Large intestine (tissue), 3 donors: ENCODE results near the gene TGDS. TPM values are rescaled to one million over a fixed set of nuclear protein-coding genes. Genes with fewer than 3 reads are reported as not detected.
"Not testable (repeated sequence)": the region's sequence is repeated elsewhere in the genome, so short reads cannot be mapped to it uniquely, and the experiment has no call there.

Experiments used
- DNase-seq, 2 donors: peaks; one replicate each; pipeline versions ENCODE4 v3.0.0 to v3.0.0-alpha.2; 2013
- H3K27ac ChIP-seq: one replicate; pipeline ENCODE4 v1.5.1; 2013; ENCODE audit warnings: low read length
- H3K27me3 ChIP-seq: 2 replicates; pipeline ENCODE4 v1.6.1; 2013; ENCODE audit warnings: low read length; ENCODE audit not compliant: control insufficient read depth, insufficient read depth
- H3K36me3 ChIP-seq: 2 replicates; pipeline ENCODE4 v1.6.1; 2013; ENCODE audit warnings: low read length; ENCODE audit not compliant: control insufficient read depth, insufficient read depth
- H3K4me1 ChIP-seq: one replicate; pipeline ENCODE4 v1.6.1; 2013; ENCODE audit warnings: low read length; ENCODE audit not compliant: control insufficient read depth, insufficient read depth
- H3K4me3 ChIP-seq: one replicate; pipeline ENCODE4 v1.5.1; 2013; ENCODE audit warnings: low read length
- H3K9me3 ChIP-seq: one replicate; pipeline ENCODE4 v1.6.1; 2013; ENCODE audit warnings: mild to moderate bottlenecking, low read depth, low read length, moderate library complexity; ENCODE audit not compliant: control insufficient read depth
- WGBS: methylation state at CpG from one replicate; pipeline ENCODE4 v1.1.5; 2013; ENCODE audit warnings: low lambda C conversion rate; ENCODE audit not compliant: insufficient coverage; 5-methylcytosine and 5-hydroxymethylcytosine counted together
- polyA plus RNA-seq: library from polyadenylated mRNA; unstranded; fragments of 120-200 nt; gene quantifications from one replicate; pipeline ENCODE4 v1.2.1, GENCODE V29; 2013

Gene TGDS
- polyA plus RNA-seq, 1 donor = 21.6 TPM

DNA sequence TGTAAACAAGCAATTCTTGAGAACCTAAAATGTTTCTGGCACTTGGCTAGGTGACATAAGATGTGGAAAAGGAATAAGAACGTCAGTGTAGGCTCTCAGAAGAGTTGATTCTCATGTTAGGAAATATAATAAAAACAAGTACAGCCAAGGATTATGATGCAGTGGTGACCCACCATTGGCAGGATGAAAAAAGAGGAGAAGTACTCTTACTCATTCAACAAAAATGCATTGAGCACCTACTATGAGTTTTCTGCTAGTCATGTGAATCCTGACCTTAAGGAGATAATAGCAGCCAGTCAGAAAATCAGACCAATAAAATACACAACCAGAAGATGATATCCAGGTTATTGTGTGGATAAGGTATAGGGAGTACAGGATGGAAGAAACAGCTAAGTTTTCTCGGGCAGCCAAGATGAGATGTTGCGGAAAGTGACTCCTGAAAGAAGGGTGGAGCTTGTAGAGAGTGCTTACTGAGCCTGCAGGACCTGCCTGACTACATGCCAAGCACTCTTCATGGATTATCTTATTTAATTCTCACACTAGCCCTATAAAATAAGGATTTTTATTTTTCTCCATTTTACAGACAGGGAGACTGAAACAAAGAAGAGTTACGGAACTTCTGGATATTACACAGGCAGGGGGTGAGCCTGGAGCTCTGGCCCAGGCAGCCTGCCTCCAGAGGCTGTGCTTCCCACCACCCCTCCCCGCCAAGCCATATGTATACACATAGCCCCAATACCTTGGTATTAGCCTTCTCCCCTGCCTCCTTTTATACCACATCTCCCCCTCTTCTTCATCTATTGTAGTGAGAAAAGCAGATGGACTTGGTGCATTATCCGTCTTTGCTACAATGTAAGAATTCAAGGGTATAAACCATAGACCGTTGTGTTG lies 58.0 kb downstream of the TGDS start:
- H3K27me3 ChIP-seq = peaks cover 9% of the 10 kb centered on the region
- H3K4me1 ChIP-seq = no peaks in the 10 kb centered on the region
- DNase-seq = no peak
- 90% methylated on average over 3 of the region's 7 CpGs for WGBS
- no peak overlapping the region for H3K27ac ChIP-seq
- no peaks in the 10 kb centered on the region for H3K36me3 ChIP-seq
- H3K4me3 ChIP-seq = no peak overlapping the region
- no peaks in the 10 kb centered on the region for H3K9me3 ChIP-seq

DNA sequence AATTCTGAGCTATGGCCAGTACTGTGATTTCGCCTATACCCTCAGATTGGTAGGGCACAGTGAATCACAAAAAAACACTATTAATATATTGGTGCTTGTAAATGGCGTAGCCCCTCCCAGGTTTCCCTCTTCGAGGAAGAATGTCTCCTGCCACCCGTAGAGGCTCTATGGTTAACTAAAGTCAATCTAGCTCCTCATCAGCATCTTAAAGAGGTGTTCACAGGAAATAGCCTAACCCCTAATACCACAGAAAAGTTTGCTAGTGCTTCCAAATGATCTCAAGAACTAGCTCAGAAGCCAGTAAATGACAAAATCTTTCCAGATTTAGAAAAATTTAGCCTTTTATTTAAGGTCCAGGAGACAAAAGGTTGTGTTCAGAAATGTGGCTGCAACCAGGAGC lies 60.2 kb downstream of the TGDS start:
- Histone ChIP-seq H3K36me3 (no peaks in the 10 kb centered on the region), H3K4me1 (no peaks in the 10 kb centered on the region), H3K27ac (no peak overlapping the region), H3K27me3 (peaks cover 9% of the 10 kb centered on the region), H3K4me3 (no peak overlapping the region), H3K9me3 (no peaks in the 10 kb centered on the region)
- no peak for DNase-seq
- WGBS = no CpG with 5 or more reads among the region's 4 CpGs

DNA sequence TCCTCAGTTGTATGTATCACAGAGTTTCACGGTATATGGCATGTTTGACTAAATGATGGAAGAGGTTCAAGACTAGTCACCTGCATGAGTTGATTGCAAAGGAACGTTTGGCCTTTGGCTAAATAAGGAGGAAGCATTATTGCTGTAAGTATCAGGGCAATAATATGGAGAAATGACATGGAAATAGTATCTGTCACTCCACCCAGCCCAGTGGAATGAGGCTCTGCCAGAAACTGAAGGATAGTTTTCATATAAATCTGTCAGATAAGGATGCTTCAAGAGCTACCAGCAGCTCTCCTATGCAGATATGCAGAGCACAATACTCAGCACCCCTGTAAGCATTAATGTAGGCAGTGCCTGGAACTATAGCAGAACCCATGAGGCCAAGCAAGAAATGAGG lies 60.7 kb downstream of the TGDS start:
- H3K4me3 ChIP-seq = no peak overlapping the region
- no peaks in the 10 kb centered on the region for H3K4me1 ChIP-seq
- 50% methylated on average over 1 of the region's 2 CpGs for WGBS
- DNase-seq = no peak
- no peaks in the 10 kb centered on the region for H3K9me3 ChIP-seq
- peaks cover 9% of the 10 kb centered on the region for H3K27me3 ChIP-seq
- no peak overlapping the region for H3K27ac ChIP-seq
- no peaks in the 10 kb centered on the region for H3K36me3 ChIP-seq

DNA sequence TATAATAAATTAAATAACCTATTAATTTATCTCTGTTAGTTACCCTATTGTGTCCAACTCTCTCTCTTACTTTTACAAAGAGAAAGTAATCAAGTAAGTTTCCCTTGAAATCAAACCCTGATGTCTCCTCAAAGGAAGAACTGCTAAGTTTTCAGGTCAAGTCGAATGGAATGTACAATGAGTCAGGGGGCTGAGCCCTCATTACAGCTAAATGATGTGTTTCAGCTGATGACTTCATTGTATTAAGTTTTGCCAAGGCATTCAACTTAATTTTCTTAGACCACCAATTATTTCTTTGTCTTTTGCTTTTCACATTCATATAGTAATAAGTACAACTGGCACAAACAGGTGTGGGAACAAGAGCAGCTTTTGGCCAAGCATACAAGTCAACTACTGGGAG lies 61.8 kb downstream of the TGDS start:
- no peak overlapping the region for H3K4me3 ChIP-seq
- no peaks in the 10 kb centered on the region for H3K4me1 ChIP-seq
- DNase-seq = no peak
- H3K36me3 ChIP-seq = no peaks in the 10 kb centered on the region
- no peaks in the 10 kb centered on the region for H3K9me3 ChIP-seq
- 71% methylated on average over 1 of the region's 1 CpG for WGBS
- H3K27me3 ChIP-seq = peaks cover 9% of the 10 kb centered on the region
- no peak overlapping the region for H3K27ac ChIP-seq

DNA sequence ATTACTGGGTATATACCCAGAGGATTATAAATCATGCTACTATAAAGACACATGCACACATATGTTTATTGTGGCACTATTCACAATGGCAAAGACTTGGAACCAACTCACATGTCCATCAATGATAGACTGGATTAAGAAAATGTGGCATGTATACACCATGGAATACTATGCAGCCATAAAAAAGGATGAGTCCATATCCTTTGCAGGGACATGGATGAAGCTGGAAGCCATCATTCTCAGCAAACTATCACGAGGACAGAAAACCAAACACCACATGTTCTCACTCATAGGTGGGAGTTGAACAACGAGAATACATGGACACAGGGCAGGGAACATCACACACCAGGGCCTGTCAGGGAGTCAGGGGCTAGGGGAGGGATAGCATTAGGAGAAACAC lies 63.7 kb downstream of the TGDS start:
- H3K36me3 ChIP-seq, H3K4me3 ChIP-seq, DNase-seq, H3K9me3 ChIP-seq, H3K27ac ChIP-seq, H3K4me1 ChIP-seq, H3K27me3 ChIP-seq: not testable (repeated sequence)
- no CpG with 5 or more reads among the region's 2 CpGs for WGBS

DNA sequence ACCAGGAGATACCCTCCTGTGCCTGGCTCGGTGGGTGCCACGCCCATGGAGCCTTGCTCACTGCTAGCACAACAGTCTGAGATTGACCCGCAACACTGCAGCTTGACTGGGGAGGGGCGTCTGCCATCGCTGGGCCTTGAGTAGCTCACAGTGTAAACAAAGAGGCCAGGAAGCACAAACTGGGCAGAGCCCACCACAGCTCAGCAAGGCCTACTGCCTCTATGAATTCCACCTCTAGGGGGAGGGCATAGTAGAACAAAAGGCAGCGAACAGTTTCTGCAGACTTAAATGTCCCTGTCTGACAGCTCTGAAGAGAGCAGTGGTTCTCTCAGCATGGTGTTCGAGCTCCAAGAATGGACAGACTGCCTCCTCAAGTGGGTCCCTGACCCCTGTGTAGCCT lies 69.0 kb downstream of the TGDS start:
- not testable (repeated sequence) for H3K9me3 ChIP-seq, H3K4me3 ChIP-seq, H3K27ac ChIP-seq, H3K4me1 ChIP-seq, H3K36me3 ChIP-seq, H3K27me3 ChIP-seq, DNase-seq
- WGBS = no CpG with 5 or more reads among the region's 7 CpGs

DNA sequence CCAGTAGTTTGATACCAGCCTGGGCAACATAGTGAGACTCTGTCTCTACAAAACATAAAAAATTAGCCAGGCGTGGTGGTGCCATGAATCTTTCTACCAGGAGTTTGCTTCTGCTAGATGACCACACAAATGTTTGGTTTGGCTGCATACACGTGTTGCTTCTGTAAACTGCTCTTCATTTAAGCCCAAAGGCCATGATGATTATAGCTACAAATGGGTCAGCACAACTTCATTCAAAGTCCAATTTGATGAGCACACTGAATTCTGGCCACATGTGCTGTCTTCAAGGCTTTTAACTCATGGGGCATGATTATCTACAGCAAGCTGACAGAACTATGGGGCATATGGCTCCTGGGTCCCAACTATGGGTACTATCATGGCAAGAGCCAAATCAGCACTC lies 70.2 kb downstream of the TGDS start:
- Histone ChIP-seq H3K36me3 (no peaks in the 10 kb centered on the region), H3K9me3 (no peaks in the 10 kb centered on the region), H3K4me3 (no peak overlapping the region), H3K27ac (no peak overlapping the region), H3K27me3 (no peaks in the 10 kb centered on the region), H3K4me1 (no peaks in the 10 kb centered on the region)
- whole genome bisulfite sequencing = no CpG with 5 or more reads among the region's 2 CpGs
- no peak for DNase-seq

DNA sequence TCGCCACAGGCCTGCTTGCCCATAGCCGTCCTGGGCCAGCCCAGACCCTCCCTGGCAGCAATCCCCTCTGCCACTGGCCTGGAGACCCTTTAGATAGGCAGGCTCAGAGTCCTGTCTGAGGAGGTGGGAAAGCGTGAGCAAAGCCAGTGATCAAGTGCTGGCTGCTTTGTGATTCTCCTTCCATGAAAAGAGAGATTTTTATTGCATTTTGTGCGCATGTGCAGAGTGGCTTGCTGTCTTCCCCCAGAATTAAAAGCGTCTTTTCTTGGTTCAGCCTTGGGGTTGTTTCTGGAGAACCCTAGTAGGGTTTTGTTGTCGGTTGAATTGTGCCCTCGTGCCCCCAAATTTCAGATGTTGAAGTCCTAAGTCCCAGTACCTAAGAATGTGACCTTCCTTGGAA lies 71.5 kb downstream of the TGDS start:
- Histone ChIP-seq H3K27ac (no peak overlapping the region), H3K27me3 (no peaks in the 10 kb centered on the region), H3K36me3 (no peaks in the 10 kb centered on the region), H3K4me3 (no peak overlapping the region), H3K4me1 (no peaks in the 10 kb centered on the region), H3K9me3 (no peaks in the 10 kb centered on the region)
- WGBS = no CpG with 5 or more reads among the region's 7 CpGs
- DNase-seq = no peak

Other genes with a start within 250 kb of the TGDS start
- gene DCT, start 116.5 kb downstream of the TGDS start, polyA plus RNA-seq = 0.13 TPM
- 5.6 TPM for gene GPR180, start 5.7 kb upstream of the TGDS start, polyA plus RNA-seq
- not detected for gene SOX21, start 116.4 kb upstream of the TGDS start, polyA plus RNA-seq